GM23338 (cell line): Measurements from ENCODE around the gene MAPKAPK2. TPM values are rescaled to one million over a fixed set of nuclear protein-coding genes. Genes with fewer than 3 reads are reported as not detected.

ENCODE experiments used
- ATAC-seq: fragments of 200-7000 bp; cut with Tn5 transposase; 3 replicates; pipeline ENCODE4 v1.9.1; 2020
- DNase-seq: peaks from one replicate; pipeline ENCODE4 v3.0.0-alpha.2; 2015; ENCODE audit warnings: low spot score
- H2AFZ ChIP-seq: fragments of 200-600 bp; sonication (generic); 2 replicates; pipeline ENCODE4 v1.8.0; 2016; ENCODE audit warnings: antibody characterized with exemption, mild to moderate bottlenecking, moderate library complexity
- H3F3A ChIP-seq: fragments of 200-600 bp; sonication (generic); replicated peaks from 2 replicates; pipeline ENCODE4 v1.8.0; 2017; ENCODE audit warnings: antibody characterized with exemption, mixed run types, low read depth
- H3K27ac ChIP-seq: fragments of 200-600 bp; sonication (generic); 2 replicates; pipeline ENCODE4 v1.6.1; 2016; ENCODE audit warnings: low read depth
- H3K27me3 ChIP-seq: fragments of 200-600 bp; sonication (generic); 2 replicates; pipeline ENCODE4 v1.8.0; 2016; ENCODE audit warnings: mild to moderate bottlenecking, mixed run types, moderate library complexity; ENCODE audit not compliant: insufficient read depth
- H3K36me3 ChIP-seq: fragments of 200-600 bp; sonication (generic); 2 replicates; pipeline ENCODE4 v1.8.0; 2016; ENCODE audit warnings: mild to moderate bottlenecking; ENCODE audit not compliant: insufficient read depth
- H3K4me1 ChIP-seq: fragments of 200-600 bp; sonication (generic); 2 replicates; pipeline ENCODE4 v1.8.0; 2016; ENCODE audit warnings: mild to moderate bottlenecking, moderate library complexity; ENCODE audit not compliant: insufficient read depth
- H3K4me2 ChIP-seq: fragments of 200-600 bp; sonication (generic); 2 replicates; pipeline ENCODE4 v1.7.1; 2017; ENCODE audit warnings: mixed run types
- H3K4me3 ChIP-seq: fragments of 200-600 bp; sonication (generic); 2 replicates; pipeline ENCODE4 v1.6.1; 2016; ENCODE audit warnings: mixed run types
- H3K79me2 ChIP-seq: fragments of 200-600 bp; sonication (generic); replicated peaks from 2 replicates; pipeline ENCODE4 v1.8.0; 2017; ENCODE audit warnings: mild to moderate bottlenecking; ENCODE audit not compliant: insufficient read depth
- H3K9me2 ChIP-seq: fragments of 200-600 bp; sonication (generic); 2 replicates; pipeline ENCODE4 v1.8.0; 2017; ENCODE audit not compliant: insufficient read depth
- H4K20me1 ChIP-seq: fragments of 200-600 bp; sonication (generic); replicated peaks from 2 replicates; pipeline ENCODE4 v1.8.0; 2017; ENCODE audit warnings: mild to moderate bottlenecking; ENCODE audit not compliant: insufficient read depth
- H3K27ac Mint-ChIP-seq: 2 replicates; pipeline ENCODE4 v1.8.0; 2020; ENCODE audit warnings: inconsistent platforms, mild to moderate bottlenecking, moderate library complexity, mixed read lengths
- H3K27me3 Mint-ChIP-seq: 3 replicates; pipeline ENCODE4 v1.8.0; 2022; ENCODE audit warnings: low read depth, mild to moderate bottlenecking, moderate library complexity, mixed read lengths, inconsistent platforms; ENCODE audit not compliant: insufficient read depth, poor library complexity
- H3K36me3 Mint-ChIP-seq: 3 replicates; pipeline ENCODE4 v1.8.0; 2021; ENCODE audit warnings: low read depth, mild to moderate bottlenecking, inconsistent platforms, moderate library complexity, mixed read lengths
- H3K4me1 Mint-ChIP-seq: 3 replicates; pipeline ENCODE4 v1.8.0; 2020; ENCODE audit warnings: mild to moderate bottlenecking, inconsistent platforms, mixed read lengths
- H3K4me3 Mint-ChIP-seq: 3 replicates; pipeline ENCODE4 v1.8.0; 2021; ENCODE audit warnings: moderate library complexity, mild to moderate bottlenecking, inconsistent platforms, mixed read lengths
- H3K9me3 Mint-ChIP-seq: 3 replicates; pipeline ENCODE4 v1.8.0; 2020; ENCODE audit warnings: moderate library complexity, mild to moderate bottlenecking, inconsistent platforms, mixed read lengths
- CREB1 ChIP-seq: fragments of 250-450 bp; sonication (Bioruptor Pico); IDR thresholded peaks from 2 replicates; pipeline ENCODE4 v1.5.0; 2020; ENCODE audit warnings: low read depth, mild to moderate bottlenecking, moderate library complexity
- CTCF ChIP-seq, 2 experiments: fragments of 200-600 bp in 1 of 2; sonication (generic) in 1 of 2; conservative IDR thresholded peaks; 2 replicates each; pipeline versions ENCODE4 v1.5.1 to v1.6.1; 2016 to 2017; ENCODE audit warnings: antibody characterized with exemption in 2 of 2, low read depth in 2 of 2, mild to moderate bottlenecking in 2 of 2, moderate library complexity in 1 of 2
- EZH2 ChIP-seq: fragments of 200-600 bp; sonication (generic); IDR thresholded peaks from one replicate; pipeline ENCODE4 v1.8.0; 2017; ENCODE audit warnings: antibody characterized with exemption, mild to moderate bottlenecking, low read depth; ENCODE audit not compliant: unreplicated experiment
- EZH2phosphoT487 ChIP-seq: fragments of 200-600 bp; sonication (generic); IDR thresholded peaks from one replicate; pipeline ENCODE4 v1.8.1; 2018; ENCODE audit warnings: antibody characterized with exemption; ENCODE audit not compliant: unreplicated experiment
- JUNB ChIP-seq: IDR thresholded peaks from one replicate; pipeline ENCODE4 v1.6.1; 2016; ENCODE audit warnings: antibody characterized with exemption; ENCODE audit not compliant: unreplicated experiment
- POLR2AphosphoS5 ChIP-seq: IDR thresholded peaks from 2 replicates; pipeline ENCODE4 v1.6.1; 2016; ENCODE audit warnings: antibody characterized with exemption, low read depth
- STAT1 ChIP-seq: IDR thresholded peaks from one replicate; pipeline ENCODE4 v1.6.1; 2016; ENCODE audit warnings: antibody characterized with exemption; ENCODE audit not compliant: unreplicated experiment
- ZNF114 ChIP-seq: fragments of 250-450 bp; sonication (Bioruptor Pico); IDR thresholded peaks from 2 replicates; pipeline ENCODE4 v1.5.0; 2020; ENCODE audit warnings: mild to moderate bottlenecking, moderate library complexity
- ZNF331 ChIP-seq: fragments of 250-450 bp; sonication (Bioruptor Pico); IDR thresholded peaks from 2 replicates; pipeline ENCODE4 v1.5.0; 2020; ENCODE audit warnings: low read depth, mild to moderate bottlenecking, moderate library complexity
- polyA plus RNA-seq: library from polyadenylated mRNA; unstranded; fragments of >200 nt; fragmentation: Nextera tagmentation; extraction: Ambion mirVana; gene quantifications from 2 replicates; pipeline ENCODE4 v1.2.1, GENCODE V29; 2016
- total RNA-seq: library from RNA; depleted of rRNA; stranded (reverse); fragments of >200 nt; shearing (Covaris generic); gene quantifications from 2 replicates; pipeline ENCODE4 v1.2.3, GENCODE V29; 2014
- TF ChIP-seq, protein P1 (sequence below): IDR thresholded peaks from one replicate; pipeline ENCODE4 v1.6.1; 2018; ENCODE audit warnings: antibody characterized with exemption; ENCODE audit not compliant: unreplicated experiment
- TF ChIP-seq, protein P2 (sequence below): IDR thresholded peaks from 2 replicates; pipeline ENCODE4 v1.6.1; 2016; ENCODE audit warnings: antibody characterized with exemption

The MAPKAPK2 gene
- total and polyA plus RNA-seq, 2 experiments from 2014 or later = 10.1 to 30.4 TPM

GRCh38 chr1:206736878-206737728, 52.4 kb downstream of the MAPKAPK2 start (continued):
- TF ChIP-seq, protein P1, sequence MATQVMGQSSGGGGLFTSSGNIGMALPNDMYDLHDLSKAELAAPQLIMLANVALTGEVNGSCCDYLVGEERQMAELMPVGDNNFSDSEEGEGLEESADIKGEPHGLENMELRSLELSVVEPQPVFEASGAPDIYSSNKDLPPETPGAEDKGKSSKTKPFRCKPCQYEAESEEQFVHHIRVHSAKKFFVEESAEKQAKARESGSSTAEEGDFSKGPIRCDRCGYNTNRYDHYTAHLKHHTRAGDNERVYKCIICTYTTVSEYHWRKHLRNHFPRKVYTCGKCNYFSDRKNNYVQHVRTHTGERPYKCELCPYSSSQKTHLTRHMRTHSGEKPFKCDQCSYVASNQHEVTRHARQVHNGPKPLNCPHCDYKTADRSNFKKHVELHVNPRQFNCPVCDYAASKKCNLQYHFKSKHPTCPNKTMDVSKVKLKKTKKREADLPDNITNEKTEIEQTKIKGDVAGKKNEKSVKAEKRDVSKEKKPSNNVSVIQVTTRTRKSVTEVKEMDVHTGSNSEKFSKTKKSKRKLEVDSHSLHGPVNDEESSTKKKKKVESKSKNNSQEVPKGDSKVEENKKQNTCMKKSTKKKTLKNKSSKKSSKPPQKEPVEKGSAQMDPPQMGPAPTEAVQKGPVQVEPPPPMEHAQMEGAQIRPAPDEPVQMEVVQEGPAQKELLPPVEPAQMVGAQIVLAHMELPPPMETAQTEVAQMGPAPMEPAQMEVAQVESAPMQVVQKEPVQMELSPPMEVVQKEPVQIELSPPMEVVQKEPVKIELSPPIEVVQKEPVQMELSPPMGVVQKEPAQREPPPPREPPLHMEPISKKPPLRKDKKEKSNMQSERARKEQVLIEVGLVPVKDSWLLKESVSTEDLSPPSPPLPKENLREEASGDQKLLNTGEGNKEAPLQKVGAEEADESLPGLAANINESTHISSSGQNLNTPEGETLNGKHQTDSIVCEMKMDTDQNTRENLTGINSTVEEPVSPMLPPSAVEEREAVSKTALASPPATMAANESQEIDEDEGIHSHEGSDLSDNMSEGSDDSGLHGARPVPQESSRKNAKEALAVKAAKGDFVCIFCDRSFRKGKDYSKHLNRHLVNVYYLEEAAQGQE = no peak
- TF ChIP-seq JUNB (no peak), STAT1 (no peak), ZNF331 (CRISPR knock-in tag) (no peak), EZH2 (no peak), POLR2AphosphoS5 (no peak), CTCF (conservative IDR thresholded peaks at IDR 0.05; ENCODE audit: low read depth in 2 of 2) (no peak), ZNF114 (CRISPR knock-in tag) (no peak), CREB1 (CRISPR knock-in tag) (no peak), EZH2phosphoT487 (no peak)
- TF ChIP-seq, protein P2, sequence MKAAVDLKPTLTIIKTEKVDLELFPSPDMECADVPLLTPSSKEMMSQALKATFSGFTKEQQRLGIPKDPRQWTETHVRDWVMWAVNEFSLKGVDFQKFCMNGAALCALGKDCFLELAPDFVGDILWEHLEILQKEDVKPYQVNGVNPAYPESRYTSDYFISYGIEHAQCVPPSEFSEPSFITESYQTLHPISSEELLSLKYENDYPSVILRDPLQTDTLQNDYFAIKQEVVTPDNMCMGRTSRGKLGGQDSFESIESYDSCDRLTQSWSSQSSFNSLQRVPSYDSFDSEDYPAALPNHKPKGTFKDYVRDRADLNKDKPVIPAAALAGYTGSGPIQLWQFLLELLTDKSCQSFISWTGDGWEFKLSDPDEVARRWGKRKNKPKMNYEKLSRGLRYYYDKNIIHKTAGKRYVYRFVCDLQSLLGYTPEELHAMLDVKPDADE = no peak

- Mint-ChIP-seq H3K27me3 (peaks cover 6% of the 10 kb centered on the region), H3K36me3 (peaks cover 4% of the 10 kb centered on the region; the same call in 1 of the 3 replicates), H3K4me3 (no peak overlapping the region), H3K27ac (no peak overlapping the region), H3K9me3 (no peaks in the 10 kb centered on the region), H3K4me1 (peaks cover 11% of the 10 kb centered on the region; the same call in 2 of the 3 replicates)
- Histone ChIP-seq H3K4me2 (no peak overlapping the region), H3K27me3 (no peaks in the 10 kb centered on the region), H3K4me1 (no peaks in the 10 kb centered on the region), H3K36me3 (no peaks in the 10 kb centered on the region), H4K20me1 (peaks cover 4% of the 10 kb centered on the region; the same call in 1 of the 2 replicates), H3F3A (no peaks in the 10 kb centered on the region), H3K27ac (no peak overlapping the region), H3K9me2 (no peaks in the 10 kb centered on the region), H3K4me3 (no peak overlapping the region), H3K79me2 (no peaks in the 10 kb centered on the region), H2AFZ (no peak overlapping the region)
- ATAC-seq = no peak
- no peak for DNase-seq
- TF ChIP-seq STAT1 (no peak), POLR2AphosphoS5 (no peak)
- TF ChIP-seq, protein P1 = no peak
These were observed 53.1 kb downstream of the MAPKAPK2 start for GRCh38 chr1:206737729-206738201.
